Mucosa of rectum (tissue), 2 donors: ENCODE results near the gene MYCBPAP.
A peak's percentile ranks its signal among the peaks of the same experiment; 100 is the strongest.

ENCODE experiments used
- H3K27ac ChIP-seq, 2 donors: one replicate each; pipeline ENCODE4 v1.7.0; 2013; ENCODE audit warnings: inconsistent platforms in 2 of 2, low read depth in 2 of 2, low read length in 2 of 2
- H3K27me3 ChIP-seq, 2 donors: one replicate each; pipeline ENCODE4 v1.7.0; 2013; ENCODE audit warnings: low read length in 2 of 2; ENCODE audit not compliant: control insufficient read depth in 2 of 2, insufficient read depth in 2 of 2
- H3K36me3 ChIP-seq, 2 donors: one replicate each; pipeline ENCODE4 v1.7.0; 2013; ENCODE audit warnings: low read length in 2 of 2; ENCODE audit not compliant: control insufficient read depth in 2 of 2, insufficient read depth in 2 of 2
- H3K4me1 ChIP-seq, 2 donors: one replicate each; pipeline ENCODE4 v1.7.0; 2013; ENCODE audit warnings: low read length in 2 of 2, mild to moderate bottlenecking in 1 of 2; ENCODE audit not compliant: control insufficient read depth in 2 of 2, insufficient read depth in 2 of 2
- H3K4me3 ChIP-seq, 2 donors: one replicate each; pipeline ENCODE4 v1.7.0; 2013; ENCODE audit warnings: low read length in 2 of 2
- H3K9ac ChIP-seq, 2 donors: one replicate each; pipeline ENCODE4 v1.7.0; 2013; ENCODE audit warnings: low read length in 2 of 2, low read depth in 1 of 2, mild to moderate bottlenecking in 1 of 2
- H3K9me3 ChIP-seq, 2 donors: one replicate each; pipeline ENCODE4 v1.7.0; 2013; ENCODE audit warnings: low read length in 2 of 2; ENCODE audit not compliant: control insufficient read depth in 2 of 2
- donor health status: healthy.
- donor health status: Normal muscosa, but diverticular disease.

The MYCBPAP gene

GRCh38 chr17:50527155-50527762 is 19.0 kb downstream of the MYCBPAP start:
- H3K36me3 ChIP-seq, result no peaks in the 10 kb centered on the region
- H3K4me1 ChIP-seq, result peaks cover 4 to 7% of the 10 kb centered on the region in 2 donors
- no peak overlapping the region for H3K4me3 ChIP-seq
- peaks cover 5 to 7% of the 10 kb centered on the region in 2 donors for H3K27me3 ChIP-seq
- no peaks in the 10 kb centered on the region for H3K9me3 ChIP-seq
- no peak overlapping the region for H3K9ac ChIP-seq
- H3K27ac ChIP-seq, result no peak overlapping the region

- Histone ChIP-seq H3K9me3 (no peaks in the 10 kb centered on the region), H3K9ac (no peak overlapping the region), H3K27ac (no peak overlapping the region), H3K4me1 (peaks cover 9 to 13% of the 10 kb centered on the region in 2 donors), H3K4me3 (no peak overlapping the region), H3K27me3 (peaks cover 10% of the 10 kb centered on the region in 2 donors), H3K36me3 (no peaks in the 10 kb centered on the region)
These were observed 19.8 kb downstream of the MYCBPAP start for GRCh38 chr17:50527949-50528474.

GRCh38 chr17:50529849-50530248 is 21.6 kb downstream of the MYCBPAP start:
- no peak overlapping the region for H3K9ac ChIP-seq
- H3K4me1 ChIP-seq, result peaks cover 19 to 29% of the 10 kb centered on the region in 2 donors
- H3K9me3 ChIP-seq, result no peaks in the 10 kb centered on the region
- H3K27ac ChIP-seq, result no peak overlapping the region
- no peak overlapping the region for H3K4me3 ChIP-seq
- H3K36me3 ChIP-seq, result no peaks in the 10 kb centered on the region
- peaks cover 10 to 18% of the 10 kb centered on the region in 2 donors for H3K27me3 ChIP-seq

- H3K4me1 ChIP-seq, result peaks cover 21 to 37% of the 10 kb centered on the region in 2 donors
- H3K4me3 ChIP-seq, result no peak overlapping the region
- no peaks in the 10 kb centered on the region for H3K9me3 ChIP-seq
- H3K36me3 ChIP-seq, result peaks cover 4 to 6% of the 10 kb centered on the region in 2 donors
- peaks cover 10 to 18% of the 10 kb centered on the region in 2 donors for H3K27me3 ChIP-seq
- no peak overlapping the region for H3K9ac ChIP-seq
- no peak overlapping the region for H3K27ac ChIP-seq
These were observed 23.3 kb downstream of the MYCBPAP start for GRCh38 chr17:50531428-50532025.

- Histone ChIP-seq H3K9me3 (no peaks in the 10 kb centered on the region), H3K4me1 (peaks cover 19 to 37% of the 10 kb centered on the region in 2 donors), H3K9ac (peak within 1 kb of the TSS; percentile 74 to 90), H3K4me3 (peak within 1 kb of the TSS; percentile 68 to 86), H3K27me3 (peaks cover 10 to 18% of the 10 kb centered on the region in 2 donors), H3K27ac (peak within 1 kb of the TSS; percentile 91 to 97), H3K36me3 (peaks cover 9 to 15% of the 10 kb centered on the region in 2 donors)
These were observed 24.3 kb downstream of the MYCBPAP start, which contains the start of gene EPN3 for GRCh38 chr17:50532452-50533024. TSS of gene EPN3 (plus strand) at chr17:50532735. CDS start at chr17:50536557, 3,822 bp downstream.

- Histone ChIP-seq H3K4me1 (peaks cover 23 to 43% of the 10 kb centered on the region in 2 donors), H3K27me3 (peaks cover 10 to 18% of the 10 kb centered on the region in 2 donors), H3K27ac (peak overlapping the region; percentile 91 to 97), H3K36me3 (peaks cover 9 to 21% of the 10 kb centered on the region in 2 donors), H3K4me3 (peak overlapping the region; percentile 68 to 86), H3K9ac (peak overlapping the region; percentile 74 to 90), H3K9me3 (no peaks in the 10 kb centered on the region)
These were observed 24.9 kb downstream of the MYCBPAP start for GRCh38 chr17:50533185-50533584.

- Histone ChIP-seq H3K4me3 (peak overlapping the region; percentile 68 to 86), H3K9ac (peak overlapping the region; percentile 74 to 90), H3K36me3 (peaks cover 9 to 24% of the 10 kb centered on the region in 2 donors), H3K27me3 (peaks cover 10 to 18% of the 10 kb centered on the region in 2 donors), H3K4me1 (peaks cover 28 to 47% of the 10 kb centered on the region in 2 donors), H3K9me3 (no peaks in the 10 kb centered on the region), H3K27ac (peak overlapping the region; percentile 91 to 97)
These were observed 25.5 kb downstream of the MYCBPAP start for GRCh38 chr17:50533720-50534148.

- Histone ChIP-seq H3K4me1 (peaks cover 33 to 47% of the 10 kb centered on the region in 2 donors), H3K9me3 (no peaks in the 10 kb centered on the region), H3K9ac (peak overlapping the region; percentile 74 to 90), H3K36me3 (peaks cover 9 to 31% of the 10 kb centered on the region in 2 donors), H3K4me3 (peak overlapping the region; percentile 68 to 86), H3K27ac (peak overlapping the region; percentile 91 to 97), H3K27me3 (peaks cover 10 to 18% of the 10 kb centered on the region in 2 donors)
These were observed 26.2 kb downstream of the MYCBPAP start for GRCh38 chr17:50534222-50534978.

- Histone ChIP-seq H3K4me1 (peaks cover 33 to 51% of the 10 kb centered on the region in 2 donors), H3K4me3 (peak overlapping the region; percentile 68 to 86), H3K27me3 (peaks cover 10 to 18% of the 10 kb centered on the region in 2 donors), H3K36me3 (peaks cover 9 to 37% of the 10 kb centered on the region in 2 donors), H3K9me3 (no peaks in the 10 kb centered on the region), H3K27ac (peak overlapping the region; percentile 91 to 97), H3K9ac (peak overlapping the region in 1 of 2 donors; percentile 90)
These were observed 26.7 kb downstream of the MYCBPAP start for GRCh38 chr17:50534979-50535326.
